ENCODE data around the gene RRP7A.
"Not testable (repeated sequence)": the region's sequence is repeated elsewhere in the genome, so short reads cannot be mapped to it uniquely, and the experiment has no call there.

RRP7A gene

DNA sequence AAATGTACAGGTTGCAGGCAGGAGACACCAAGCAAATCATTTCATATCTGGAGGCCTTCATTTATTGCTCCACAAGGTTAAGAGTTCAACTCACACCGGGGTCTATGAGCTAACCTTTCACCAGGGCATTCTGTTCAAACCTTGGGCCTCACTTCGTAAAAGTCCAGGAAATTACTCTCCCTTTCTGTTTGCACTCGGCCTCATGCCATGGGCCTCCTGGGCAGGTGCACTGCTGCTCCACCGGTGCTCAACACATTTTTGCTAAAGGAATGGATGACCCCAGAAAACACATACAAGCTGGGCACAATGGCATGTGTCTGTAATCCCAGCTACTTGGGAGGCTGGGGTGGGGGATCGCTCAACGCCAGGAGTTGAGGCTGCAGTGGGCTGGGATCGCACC lies 16.6 kb upstream of the RRP7A start:
- no peak for DNase-seq (ENCODE audit: low read depth, low spot score)

DNA sequence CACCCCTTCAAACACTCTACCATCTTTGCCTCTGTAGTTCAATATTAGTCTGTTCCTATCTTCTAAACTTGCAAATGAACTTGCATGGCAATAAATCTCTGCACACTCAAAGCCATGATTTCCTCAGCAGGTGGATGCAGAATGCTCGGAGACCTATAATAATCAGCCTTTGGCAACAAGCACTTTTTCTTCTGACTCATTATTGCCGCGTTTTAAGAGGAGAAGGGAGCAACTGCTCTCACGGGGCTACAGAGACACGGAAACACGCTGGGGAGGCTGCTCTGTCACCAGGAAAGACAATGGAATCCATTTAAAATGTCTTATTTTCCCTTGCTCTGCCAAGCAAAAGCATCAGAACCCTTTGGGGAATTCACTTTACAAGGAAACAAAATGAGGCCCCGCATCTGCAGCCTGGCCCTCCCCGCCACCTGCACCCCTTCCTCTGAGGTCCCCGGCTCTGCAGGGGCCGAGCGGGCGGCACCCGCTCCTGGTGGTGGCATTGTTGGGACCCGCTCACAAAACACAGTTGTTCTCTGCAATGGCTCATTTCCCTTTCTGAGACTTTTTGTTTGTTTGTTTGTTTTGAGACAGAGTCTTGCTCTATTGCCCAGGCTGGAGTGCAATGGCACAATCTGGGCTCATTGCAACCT lies 15.6 kb upstream of the RRP7A start:
- not testable (repeated sequence) for DNase-seq (ENCODE audit: low read depth, low spot score)

DNA sequence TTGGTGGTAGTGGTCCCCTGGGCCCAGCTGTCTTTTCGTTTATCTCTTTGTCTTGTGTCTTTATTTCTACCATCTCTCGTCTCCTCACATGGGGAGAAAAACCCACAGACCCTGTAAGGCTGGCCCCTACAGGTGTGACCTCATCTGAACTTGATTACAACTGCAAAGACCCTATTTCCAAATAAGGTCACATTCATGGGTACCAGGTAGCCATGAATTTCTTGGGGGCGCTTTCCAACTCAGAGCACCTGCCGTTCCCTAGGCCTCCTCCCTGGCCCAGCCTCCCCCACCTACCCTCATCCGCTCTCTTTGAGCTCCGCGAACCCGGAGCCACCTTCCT lies 14.0 kb upstream of the RRP7A start:
- DNase-seq (ENCODE audit: low read depth, low spot score) = no peak

DNA sequence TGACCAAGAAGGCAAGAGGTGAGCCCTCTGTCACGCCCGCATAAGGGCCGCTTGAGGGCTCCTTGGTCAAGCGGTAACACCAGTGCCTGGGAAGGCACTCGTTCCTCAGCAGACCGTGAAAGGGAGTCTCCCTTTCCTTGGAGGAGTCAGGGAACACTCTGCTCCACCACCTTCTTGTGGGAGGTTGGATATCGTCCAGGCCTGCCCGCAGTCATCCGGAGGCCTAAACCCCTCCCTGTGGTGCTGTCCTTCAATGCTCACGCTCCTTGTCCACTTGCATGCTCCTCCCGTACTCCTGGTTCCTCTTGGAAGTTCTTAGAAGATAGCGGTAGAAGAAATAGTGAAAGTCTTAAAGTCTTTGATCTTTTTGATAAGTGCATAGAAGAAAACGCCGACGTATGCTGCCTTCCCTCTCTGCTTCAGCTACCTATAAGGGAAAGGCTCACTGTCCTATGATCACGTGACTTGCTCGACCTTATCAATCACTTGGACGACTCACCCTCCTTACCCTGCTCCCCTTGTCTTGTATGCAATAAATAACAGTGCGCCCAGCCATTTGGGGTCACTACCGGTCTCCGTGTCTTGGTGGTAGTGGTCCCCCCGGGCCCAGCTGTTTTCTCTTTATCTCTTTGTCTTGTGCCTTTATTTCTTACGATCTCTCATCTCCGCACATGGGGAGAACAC lies 11.9 kb upstream of the RRP7A start:
- not testable (repeated sequence) for DNase-seq (ENCODE audit: low read depth, low spot score)

DNA sequence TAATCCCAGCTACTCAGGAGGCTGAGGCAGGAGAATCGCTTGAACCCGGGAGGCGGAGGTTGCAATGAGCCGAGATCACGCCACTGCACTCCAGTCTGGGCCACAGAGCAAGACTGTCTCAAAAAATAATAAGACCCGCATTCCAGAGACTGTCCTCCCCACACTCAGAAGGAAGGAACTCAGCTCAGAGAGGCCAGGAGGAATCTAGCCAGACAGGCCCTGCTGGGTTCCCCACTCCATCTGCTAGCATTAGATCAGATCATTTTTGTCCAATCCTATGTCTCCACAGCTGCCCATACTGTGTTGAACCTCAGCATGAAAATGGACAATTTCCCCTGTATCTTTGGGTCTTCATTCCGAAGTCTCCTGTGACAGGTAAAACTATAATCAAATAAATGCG lies 9.8 kb upstream of the RRP7A start:
- peak; percentile 62 for DNase-seq (ENCODE audit: low read depth, low spot score)

DNA sequence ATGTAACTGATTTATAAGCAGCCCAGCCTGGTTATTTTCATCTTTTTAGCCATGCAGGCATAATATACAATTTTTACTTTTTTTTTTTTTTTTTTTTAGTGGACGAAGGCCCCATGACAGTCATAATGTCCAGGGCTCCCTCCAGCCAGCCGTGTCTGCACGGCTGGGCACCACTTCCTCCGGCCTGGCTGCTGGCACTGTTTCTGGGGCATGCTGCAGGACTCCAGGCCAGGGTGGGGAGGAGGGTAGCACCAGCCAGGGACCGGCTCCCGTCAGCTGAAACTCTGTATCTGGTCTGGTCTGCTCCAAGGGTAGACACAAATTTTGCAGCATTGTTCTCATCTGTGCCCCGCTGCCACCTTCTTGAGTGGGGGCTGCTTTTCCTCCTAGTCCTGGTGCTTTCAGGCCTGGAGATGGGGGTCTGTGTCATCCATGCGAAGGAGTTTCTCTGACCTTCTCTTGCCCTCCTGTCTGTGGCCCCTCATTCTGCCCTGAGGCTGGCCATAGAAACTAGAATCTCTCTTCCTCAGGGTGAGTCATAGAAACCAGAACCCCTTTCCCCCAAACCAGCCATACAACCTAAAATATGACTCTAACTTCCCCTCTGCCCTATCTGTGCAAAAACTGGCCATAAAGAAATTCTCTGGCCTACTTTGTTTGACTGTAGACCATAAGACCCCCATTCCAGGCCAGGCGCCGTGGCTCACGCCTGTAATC lies 9.2 kb upstream of the RRP7A start:
- no peak for DNase-seq (ENCODE audit: low read depth, low spot score)

DNA sequence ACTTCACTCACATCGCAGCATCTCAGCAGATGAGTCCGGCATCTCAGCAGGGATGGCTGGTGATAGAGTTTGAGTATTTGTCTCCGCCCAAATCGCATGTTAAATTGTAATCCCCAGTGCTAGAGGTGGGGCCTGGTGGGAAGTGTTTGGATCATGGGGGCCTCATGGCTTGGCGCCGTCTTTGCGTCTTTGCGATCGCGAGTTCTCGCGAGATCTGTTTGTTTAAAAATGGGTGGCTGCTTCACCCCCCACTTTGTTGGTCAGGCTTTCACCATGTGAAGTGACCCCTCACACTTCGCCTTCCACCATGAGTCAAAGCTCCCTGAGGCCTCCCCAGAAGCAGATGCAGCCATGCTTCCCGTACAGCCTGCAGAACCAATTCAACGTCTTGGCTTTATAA lies 3.0 kb upstream of the RRP7A start:
- DNase-seq (ENCODE audit: low read depth, low spot score) = no peak

DNA sequence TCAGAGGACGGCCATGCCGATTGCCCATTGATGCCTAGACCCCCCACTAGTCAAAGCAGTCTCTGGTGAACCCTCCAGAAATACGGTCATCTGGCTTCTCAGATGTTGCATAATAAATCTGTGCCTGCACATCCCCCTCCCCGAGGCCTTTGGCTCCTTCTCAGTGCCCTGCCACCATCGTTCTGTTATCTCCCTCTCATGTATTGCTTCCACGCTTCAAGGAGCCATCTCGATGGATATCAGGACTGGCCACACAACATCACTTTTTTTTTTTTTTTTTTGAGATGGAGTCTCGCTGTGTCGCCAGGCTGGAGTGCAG lies 1.6 kb upstream of the RRP7A start:
- DNase-seq (ENCODE audit: low read depth, low spot score) = no peak

DNA sequence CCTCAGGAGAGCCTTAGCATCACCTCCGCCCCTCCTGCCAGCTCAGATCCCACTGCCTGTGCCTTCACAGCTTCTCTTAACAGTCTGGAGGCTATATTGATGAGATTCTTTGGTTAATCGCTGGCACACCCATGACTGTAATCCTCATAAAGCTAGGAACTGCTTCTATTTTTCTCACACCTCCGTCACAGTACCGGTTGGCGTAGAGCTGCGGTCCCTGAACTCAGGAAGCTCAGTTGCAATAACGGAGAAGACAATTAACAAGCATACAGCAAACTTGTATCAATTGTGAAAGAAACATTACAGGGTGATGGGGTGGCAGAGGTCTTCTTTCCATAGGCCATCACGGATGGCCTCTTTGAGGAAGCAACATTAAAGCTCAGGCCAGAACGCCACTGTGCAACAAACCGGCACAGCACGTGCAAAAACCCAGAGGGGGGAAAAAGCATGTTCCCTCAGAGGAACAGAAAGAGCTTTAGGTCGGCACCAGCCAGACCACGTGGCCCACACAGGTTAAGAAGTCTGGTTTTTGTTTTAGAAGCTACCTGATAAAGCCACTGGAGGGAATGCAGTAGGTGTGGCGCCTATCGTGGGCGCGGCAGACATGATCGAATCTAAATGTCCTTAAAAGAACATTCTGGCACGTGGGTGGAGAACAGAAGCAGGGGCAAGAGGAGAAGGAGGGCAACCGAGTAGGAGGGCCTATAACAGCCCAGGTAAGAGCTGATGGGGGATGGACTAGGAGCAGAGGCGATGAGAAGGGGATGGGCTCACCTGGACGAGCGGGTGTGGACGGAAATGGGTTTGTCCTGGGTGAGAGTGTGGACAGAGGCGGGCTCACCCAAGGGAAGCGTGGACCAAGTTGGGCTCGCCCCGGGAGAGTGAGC lies 715 bp downstream of the RRP7A start:
- DNase-seq (ENCODE audit: low read depth, low spot score) = not testable (repeated sequence)

DNA sequence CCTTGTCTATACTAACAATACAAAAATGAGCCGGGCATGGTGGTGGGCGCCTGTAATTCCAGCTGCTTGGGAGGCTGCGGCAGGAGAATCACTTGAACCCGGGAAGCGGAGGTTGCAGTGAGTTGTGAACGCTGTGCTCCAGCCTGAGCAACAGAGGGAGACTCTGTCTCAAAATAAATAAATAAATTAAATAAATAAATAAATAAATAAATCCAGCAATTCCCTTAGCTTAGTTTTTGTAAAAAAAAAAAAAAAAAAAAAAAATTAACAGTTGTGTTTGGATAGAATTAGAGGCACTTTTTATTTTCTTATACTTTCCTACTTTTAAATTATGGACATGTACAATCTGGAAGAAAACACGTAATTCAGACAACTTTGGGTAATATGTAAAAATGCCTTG lies 2.5 kb downstream of the RRP7A start:
- DNase-seq (ENCODE audit: low read depth, low spot score) = not testable (repeated sequence)

DNA sequence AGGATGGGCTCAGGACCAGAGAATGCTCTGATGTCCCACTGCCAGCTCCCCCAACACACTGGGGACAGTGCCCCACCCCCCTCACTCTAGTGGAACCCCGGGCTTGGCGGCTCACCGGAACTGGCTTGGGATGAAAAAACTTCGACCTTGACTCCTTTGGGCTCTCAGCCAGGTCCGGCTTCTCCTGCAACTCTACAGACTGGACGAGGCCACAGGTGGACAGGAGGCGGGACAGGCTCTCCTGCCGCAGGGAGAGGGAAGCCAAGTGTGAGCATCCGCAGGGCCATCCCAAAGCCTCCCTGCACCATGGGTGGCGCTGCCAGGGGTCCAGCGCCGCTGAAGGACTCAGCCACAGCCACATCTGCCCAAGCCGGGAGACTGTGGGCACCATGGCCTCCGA lies 3.7 kb downstream of the RRP7A start:
- DNase-seq (ENCODE audit: low read depth, low spot score) = no peak

DNA sequence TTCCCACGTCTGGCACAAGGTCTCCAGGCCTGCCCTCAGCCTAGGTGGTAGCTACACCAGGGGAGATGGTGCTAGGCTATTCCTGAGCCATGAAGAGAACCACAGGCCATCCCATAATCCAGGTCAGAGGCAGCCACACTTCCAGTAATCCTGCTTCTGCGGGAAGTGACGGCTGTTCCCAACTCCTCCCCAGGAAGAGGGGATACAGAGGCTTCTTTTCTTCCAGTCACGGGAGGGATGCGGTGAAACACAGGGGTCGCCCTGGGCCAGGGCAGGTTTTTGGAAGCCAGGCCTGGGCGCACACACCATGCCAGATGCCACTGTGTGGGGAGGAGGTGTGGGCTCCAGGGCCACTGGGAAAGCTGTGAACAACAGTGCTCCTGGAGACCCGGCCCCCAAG lies 4.3 kb downstream of the RRP7A start:
- not testable (repeated sequence) for DNase-seq (ENCODE audit: low read depth, low spot score)

DNA sequence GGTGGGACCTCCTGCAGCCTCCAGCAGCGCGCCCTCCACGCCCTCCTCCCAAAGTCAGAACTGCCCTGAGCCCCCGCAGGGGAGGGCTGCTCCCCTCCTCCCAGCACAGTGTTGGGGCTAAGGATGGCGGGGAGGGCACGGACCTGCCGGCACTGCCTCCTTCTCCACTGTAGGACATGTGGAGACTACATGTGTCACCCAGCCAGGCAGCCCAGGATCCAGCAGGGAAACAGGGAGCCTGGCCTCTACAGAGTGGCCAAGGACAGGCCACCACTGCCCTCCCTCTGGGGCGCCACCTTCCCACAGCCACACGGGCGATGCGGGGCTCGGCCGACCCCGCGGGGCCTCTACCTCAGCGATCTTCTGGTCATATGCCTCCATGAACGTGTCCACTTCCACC lies 5.3 kb downstream of the RRP7A start:
- not testable (repeated sequence) for DNase-seq (ENCODE audit: low read depth, low spot score)

DNA sequence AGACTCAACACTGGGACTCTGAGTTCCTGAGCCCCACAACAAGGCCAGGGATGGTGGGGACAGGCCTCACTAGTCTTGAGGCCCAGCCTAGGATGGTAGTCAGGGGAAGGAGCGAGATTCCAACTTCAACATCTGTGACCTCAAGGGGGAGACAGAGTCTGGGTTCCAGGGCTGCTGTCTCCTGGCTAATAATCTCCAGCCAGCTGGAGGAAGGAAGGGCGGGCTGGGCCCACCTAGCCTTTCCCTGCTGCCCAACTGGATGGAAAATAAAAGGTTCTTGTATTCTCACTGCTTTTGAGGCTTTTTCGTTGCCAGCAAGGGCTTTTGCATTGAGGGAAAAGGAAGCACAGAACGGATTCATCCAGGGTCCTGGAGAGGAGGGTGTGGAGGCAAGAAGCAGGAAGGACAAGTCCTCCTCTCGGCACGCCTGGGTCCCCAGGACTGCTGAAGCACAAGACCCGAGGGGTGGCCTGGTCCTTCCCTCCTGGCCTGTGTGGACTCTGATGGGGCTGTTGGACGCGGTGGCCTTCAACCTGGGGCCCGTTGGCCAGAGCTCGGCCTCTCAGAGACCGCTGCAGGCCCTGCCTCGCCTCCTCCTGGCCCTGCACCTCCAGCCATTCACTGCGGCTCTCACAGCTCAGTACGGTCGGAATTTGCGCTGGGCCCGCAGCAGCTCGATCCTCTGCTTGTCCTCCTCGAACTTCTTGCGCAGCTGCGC lies 7.2 kb downstream of the RRP7A start:
- not testable (repeated sequence) for DNase-seq (ENCODE audit: low read depth, low spot score)

DNA sequence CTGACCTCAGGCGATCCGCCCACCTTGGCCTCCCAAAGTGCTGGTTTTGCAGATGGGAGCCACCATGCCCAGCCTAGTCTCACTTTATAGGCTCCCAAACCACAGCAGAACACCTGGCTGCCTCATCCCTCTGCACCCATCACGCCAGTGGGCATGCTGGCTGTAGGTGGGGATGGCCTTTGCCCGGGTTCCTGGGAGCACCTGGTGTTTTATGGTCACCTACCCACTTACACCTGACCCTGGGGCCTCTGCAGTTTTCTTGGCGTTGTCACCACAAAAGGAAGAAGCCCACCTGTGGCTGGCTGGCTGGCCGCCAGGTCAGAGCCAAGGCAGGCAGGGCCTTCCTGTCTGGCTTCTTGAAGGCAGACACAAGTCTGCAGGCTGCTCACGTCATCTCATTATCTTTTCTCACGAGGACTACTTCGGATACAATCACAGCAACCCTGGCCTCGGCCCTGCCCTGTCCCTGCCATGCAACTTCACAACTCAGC lies 8.2 kb downstream of the RRP7A start:
- no peak for DNase-seq (ENCODE audit: low read depth, low spot score)

DNA sequence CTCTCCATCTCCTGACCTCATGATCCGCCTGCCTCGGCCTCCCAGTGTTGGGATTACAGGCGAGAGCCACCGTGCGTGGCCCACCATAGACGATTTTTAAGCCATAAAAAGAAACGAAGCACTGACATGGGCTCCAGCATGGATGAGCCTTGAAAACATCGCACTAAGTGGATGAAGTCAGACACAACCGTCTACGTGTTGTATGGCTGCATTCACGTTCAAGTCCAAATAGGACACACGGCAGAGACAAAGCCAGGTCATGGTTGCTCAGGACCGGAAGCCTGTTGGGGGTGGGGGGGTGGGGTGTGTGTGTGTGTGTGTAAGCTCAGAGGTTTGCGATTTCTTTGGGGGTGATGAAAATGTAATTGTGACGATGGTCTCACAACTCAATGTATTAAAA lies 10.0 kb downstream of the RRP7A start:
- DNase-seq (ENCODE audit: low read depth, low spot score) = no peak

DNA sequence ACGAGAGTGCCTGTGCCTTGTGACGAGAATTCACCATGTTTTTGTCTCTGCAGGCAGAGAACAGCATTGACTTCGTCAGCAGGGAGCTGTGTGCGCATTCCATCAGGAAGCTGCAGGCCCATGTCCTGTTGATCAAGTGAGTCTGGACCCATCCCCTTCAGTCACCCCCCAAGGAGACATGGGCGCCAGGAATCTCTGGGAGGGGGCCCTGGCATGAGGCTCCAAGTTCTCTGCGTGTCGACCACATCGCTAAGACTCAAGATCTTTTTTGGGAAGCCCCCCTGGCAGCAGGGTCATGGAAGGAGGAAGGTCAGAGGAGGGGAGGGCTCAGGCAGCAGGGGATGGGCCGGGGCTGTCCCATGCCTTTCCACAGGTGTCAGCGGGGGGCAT lies 10.6 kb downstream of the RRP7A start:
- DNase-seq (ENCODE audit: low read depth, low spot score) = not testable (repeated sequence)

DNA sequence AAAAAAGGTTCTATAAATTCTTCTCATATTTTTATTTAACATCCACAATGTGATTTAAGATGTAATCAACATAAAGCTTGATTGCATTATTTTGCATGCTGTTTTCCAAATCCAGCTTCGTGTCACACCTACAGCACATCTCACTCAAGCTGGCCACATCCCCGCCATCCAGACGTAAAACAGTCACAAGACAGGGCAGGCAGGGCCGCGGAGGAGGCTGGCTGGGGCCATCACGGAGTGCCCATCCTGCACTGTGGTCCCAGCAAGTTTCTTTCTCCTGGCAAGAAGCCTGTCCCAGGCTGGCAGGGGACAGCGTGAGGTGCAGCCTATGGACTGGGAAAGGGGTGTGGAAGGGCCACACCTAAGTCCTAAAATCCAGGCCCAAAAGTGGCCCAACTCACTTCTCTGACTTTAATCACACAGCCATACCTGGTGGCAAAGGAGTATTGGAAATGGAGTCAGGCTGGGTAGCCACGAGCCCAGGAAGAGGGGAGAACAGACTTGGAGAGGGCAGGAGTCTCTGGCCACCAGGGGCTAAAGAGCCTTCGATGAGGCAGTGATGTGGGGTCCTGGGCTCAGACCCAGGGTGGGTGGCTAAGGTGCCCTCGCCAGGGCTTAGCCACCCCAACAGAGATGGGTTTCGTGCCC lies 11.1 kb downstream of the RRP7A start:
- DNase-seq (ENCODE audit: low read depth, low spot score) = not testable (repeated sequence)

DNA sequence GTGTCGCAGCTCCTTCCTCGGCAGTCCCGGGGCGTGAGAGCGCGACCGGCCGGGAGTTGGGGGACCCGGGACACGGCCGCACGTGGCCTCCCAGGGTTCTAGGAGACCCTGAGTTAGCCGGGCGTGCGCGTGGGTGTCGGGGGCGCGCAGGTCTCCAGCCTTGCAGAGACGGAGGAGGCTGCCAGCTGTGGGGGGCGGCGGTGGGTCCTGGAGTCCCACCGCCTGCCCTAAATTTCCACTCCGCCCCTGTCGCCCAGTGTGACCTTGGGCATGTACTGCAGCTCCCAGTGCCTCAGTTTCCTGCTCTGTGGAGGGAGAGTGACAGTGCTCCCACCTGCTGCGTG lies 18.8 kb downstream of the RRP7A start:
- no peak for DNase-seq (ENCODE audit: low read depth, low spot score)

DNA sequence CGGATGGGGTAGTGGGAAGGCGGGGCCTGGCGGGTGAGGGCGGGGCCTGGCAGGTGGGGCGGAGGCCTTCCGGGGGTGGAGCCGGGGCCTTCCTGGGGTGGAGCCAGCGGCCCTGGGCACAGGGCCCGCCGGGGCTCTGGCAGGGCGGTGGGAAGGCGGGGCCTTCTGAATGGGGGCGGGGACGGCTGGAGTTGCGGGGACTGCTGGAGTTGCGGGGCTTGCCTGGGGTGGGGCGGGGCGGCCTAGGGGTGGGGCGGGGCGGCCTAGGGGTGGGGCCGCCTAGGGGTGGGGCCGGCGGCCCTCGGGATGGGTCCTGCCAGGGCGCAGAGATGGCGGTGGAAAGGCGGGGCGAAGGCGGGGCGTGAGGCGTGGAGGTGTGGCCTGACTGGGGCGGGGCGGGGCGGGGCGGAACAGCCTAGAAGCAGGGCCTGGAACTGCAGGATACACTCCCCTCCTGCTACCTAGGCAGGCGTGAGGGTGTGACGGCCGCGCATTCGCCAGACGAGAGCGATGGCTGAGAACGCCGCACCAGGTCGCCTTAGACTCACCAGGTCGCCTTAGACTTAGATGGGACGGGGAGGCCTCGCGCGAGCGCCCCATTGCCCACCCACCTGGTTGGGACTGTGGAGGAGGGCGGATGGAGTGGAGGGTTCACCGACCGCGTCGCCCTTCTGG lies 19.3 kb downstream of the RRP7A start:
- DNase-seq (ENCODE audit: low read depth, low spot score) = peak; percentile 79
